Measurements from ENCODE around the gene CS. TPM values are rescaled to one million over a fixed set of nuclear protein-coding genes. Genes with fewer than 3 reads are reported as not detected.

The CS gene
- total RNA-seq, 1 experiment from 2014 or later = 250 TPM

- Histone ChIP-seq H2BK20ac (ENCODE audit: low read depth, low read length, poor library complexity, severe bottlenecking) (no peak overlapping the region), H3K23ac (ENCODE audit: insufficient read length, low read depth, low read length) (no peak overlapping the region), H2BK15ac (ENCODE audit: low read depth, low read length) (no peak overlapping the region), H3K9me3 (ENCODE audit: control insufficient read depth, low read depth, low read length) (no peaks in the 10 kb centered on the region), H3K23me2 (ENCODE audit: insufficient read length, low read depth, low read length, poor library complexity, severe bottlenecking) (peaks cover 6% of the 10 kb centered on the region), H3K27ac (ENCODE audit: insufficient read length, low read depth, low read length) (no peak overlapping the region), H3K14ac (ENCODE audit: insufficient read depth, low read length) (no peak overlapping the region), H3K18ac (ENCODE audit: insufficient read length, low read depth, low read length) (no peak overlapping the region), H2BK12ac (ENCODE audit: insufficient read length, low read depth, low read length) (no peak overlapping the region), H2AK5ac (ENCODE audit: insufficient read length, low read length) (no peak overlapping the region), H4K91ac (ENCODE audit: insufficient read length, low read depth, low read length) (no peak overlapping the region), H4K8ac (replicated peaks; ENCODE audit: insufficient read length, low read depth, low read length) (no peak overlapping the region), H4K5ac (ENCODE audit: insufficient read length, low read depth, low read length) (no peak overlapping the region), H3K79me2 (ENCODE audit: insufficient read depth, low read length) (peaks cover 7% of the 10 kb centered on the region; the same call in 1 of the 2 replicates), H3K56ac (ENCODE audit: insufficient read length, low read depth, low read length) (no peak overlapping the region), H3K9ac (ENCODE audit: extremely low read depth, insufficient read length, low read length) (no peak overlapping the region), H2BK120ac (ENCODE audit: low read depth, low read length, poor library complexity, severe bottlenecking) (no peak overlapping the region), H2BK5ac (ENCODE audit: insufficient read length, low read length) (no peak overlapping the region), H4K20me1 (ENCODE audit: control insufficient read depth, insufficient read depth, insufficient read length) (no peaks in the 10 kb centered on the region), H3T11ph (ENCODE audit: low read length) (no peak overlapping the region), H3K4me2 (ENCODE audit: insufficient read depth, insufficient read length, low read length) (no peak overlapping the region), H3K27me3 (ENCODE audit: insufficient read depth, low read length) (no peaks in the 10 kb centered on the region), H2AFZ (ENCODE audit: low read length) (no peak overlapping the region), H3K4me1 (ENCODE audit: insufficient read depth, low read length) (no peaks in the 10 kb centered on the region), H3K4ac (ENCODE audit: low read depth, low read length) (no peak overlapping the region), H3K79me1 (ENCODE audit: insufficient read depth, low read depth, low read length, poor library complexity, severe bottlenecking) (peaks cover 7% of the 10 kb centered on the region)
- peaks cover 22 to 76% (median 39%) of the 10 kb centered on the region in 3 experiments; a peak in 6 of 7 replicates for H3K36me3 Mint-ChIP-seq (ENCODE audit: insufficient read depth in 1 of 3, low read depth in 3 of 3)
- no peaks in the 10 kb centered on the region for H3K27me3 Mint-ChIP-seq (ENCODE audit: low read depth)
- H3K27ac Mint-ChIP-seq = peak overlapping the region in 1 of 3 experiments; percentile 75; a peak in 2 of 7 replicates
- DNase-seq = no peak
- WGBS (ENCODE audit: extremely low coverage, insufficient read length, low lambda C conversion rate) = no CpG with 5 or more reads among the region's 12 CpGs
- TF ChIP-seq CTCF (conservative IDR thresholded peaks at IDR 0.05) = no peak
- no peak overlapping the region for H3K4me3 Mint-ChIP-seq
- H3K4me1 Mint-ChIP-seq = peaks cover 5 to 9% of the 10 kb centered on the region in 2 experiments; a peak in 2 of 4 replicates
- H3K9me3 Mint-ChIP-seq = no peaks in the 10 kb centered on the region
These were observed 10.9 kb upstream of the CS start for GRCh38 chr12:56311003-56311402.

Measured in H9 (cell line).